ENCODE results near the gene GNPDA1. TPM values are rescaled to one million over a fixed set of nuclear protein-coding genes. Genes with fewer than 3 reads are reported as not detected.

GNPDA1 gene
- total and polyA plus RNA-seq, 10 of the 15 experiments (the other 5 are each of a cell fraction or from before 2014, with no cell fraction given): 1.0 to 11.9 (median 3.9) TPM

GRCh38 chr5:142023836-142024235 is 11.0 kb upstream of the GNPDA1 start (continued):
- no peak for TF ChIP-seq E2F4 (IDR thresholded peaks at IDR 0.05; ENCODE audit: low read depth, low read length)
- TF ChIP-seq SREBF2 (IDR thresholded peaks at IDR 0.05; ENCODE audit: low read length): no peak
- no peak for TF ChIP-seq JUNB (IDR thresholded peaks at IDR 0.05)
- no peak for TF ChIP-seq ETV6 (conservative IDR thresholded peaks at IDR 0.05 in 1 of 2, IDR thresholded peaks at IDR 0.05 in 1 of 2; ENCODE audit: borderline replicate concordance in 1 of 2, low read depth in 1 of 2)
- no peak for TF ChIP-seq CEBPZ (IDR thresholded peaks at IDR 0.05; ENCODE audit: low read depth, low read length)

GRCh38 chr5:142020122-142020659 is 7.4 kb upstream of the GNPDA1 start:
- H3K4me3 ChIP-seq: no peak overlapping the region
- in situ Hi-C loops (cut with MboI) (no loop called here), intact Hi-C loops (cut with micrococcal nuclease; ENCODE audit: unreplicated experiment) (no loop called here)
- ChIA-PET SMC1A (ENCODE audit: uncharacterized antibody, unreplicated experiment) (no interaction called here), RAD21 (ENCODE audit: unreplicated experiment) (interaction anchor here (0.7 kb wide), 1 partner anchor 119 kb away, joined by 3 read pairs; no protein-coding TSS in a partner anchor), CTCF (interaction anchor here (0.6 kb wide), 1 partner anchor 27 kb away, joined by 3 read pairs; no protein-coding TSS in a partner anchor), POLR2A (interaction anchor here (0.7 to 1.6 kb wide), 2 partner anchors 96 to 120 kb away, joined by 3 to 6 read pairs; partner anchors contain the start of gene DELE1)
- no peak for FAIRE-seq
- TF ChIP-seq MYC (IDR thresholded peaks at IDR 0.05; ENCODE audit: insufficient read depth, insufficient read length, insufficient replicate concordance, low read length, severe bottlenecking): no peak
- no peak for TF ChIP-seq SKIL (IDR thresholded peaks at IDR 0.05; ENCODE audit: low read depth, poor library complexity, severe bottlenecking)
- no peak for TF ChIP-seq RELB (IDR thresholded peaks at IDR 0.05; ENCODE audit: low read depth)
- H2AFZ ChIP-seq (ENCODE audit: control insufficient read depth, low read depth, low read length): no peak overlapping the region
- H3K36me3 ChIP-seq (ENCODE audit: control insufficient read depth in 2 of 2, insufficient read depth in 2 of 2, low read length in 1 of 2): no peaks in the 10 kb centered on the region
- BruUV-seq (replicated peaks): no TSS peak
- H3K27me3 ChIP-seq (replicated peaks in 1 of 2; ENCODE audit: control insufficient read depth in 2 of 2, insufficient read depth in 2 of 2, low read length in 1 of 2): no peaks in the 10 kb centered on the region
- DNase-seq (ENCODE audit: low read depth, low spot score): no peak
- no peak overlapping the region for H3K27ac ChIP-seq (ENCODE audit: control insufficient read depth, insufficient read depth)
- no peak for ATAC-seq
- peaks cover 26% of the 10 kb centered on the region for H3K4me1 ChIP-seq (ENCODE audit: control insufficient read depth, insufficient read depth, low read length)
- H3K79me2 ChIP-seq (ENCODE audit: control insufficient read depth, insufficient read depth, low read length): no peaks in the 10 kb centered on the region
- no peak overlapping the region for H3K4me2 ChIP-seq (ENCODE audit: control insufficient read depth, insufficient read depth)
- no peaks in the 10 kb centered on the region for H4K20me1 ChIP-seq (ENCODE audit: control insufficient read depth, insufficient read depth)
- H3K9ac ChIP-seq (ENCODE audit: control insufficient read depth, insufficient read depth, low read length): no peak overlapping the region
- H3K9me3 ChIP-seq (replicated peaks; ENCODE audit: control insufficient read depth, insufficient read depth, low read length): peaks cover 2% of the 10 kb centered on the region; the same call in 1 of the 3 replicates
- 47% methylated on average over 1 of the region's 1 CpG for WGBS (ENCODE audit: insufficient coverage, insufficient replicate concordance, low lambda C conversion rate, missing lambda C conversion rate)

Measured in GM12878 (cell line).